Endometrial microvascular endothelial cells (primary cell): ENCODE results near the gene DKKL1. TPM values are rescaled to one million over a fixed set of nuclear protein-coding genes. Genes with fewer than 3 reads are reported as not detected.
"Not testable (repeated sequence)": the region's sequence is repeated elsewhere in the genome, so short reads cannot be mapped to it uniquely, and the experiment has no call there.

Experiments
- in situ Hi-C: cut with HindIII; loops from 2 replicates; pipeline ENCODE4 v1.10.0; 2017; ENCODE audit warnings: low sequenced_read_pairs, low pct_unique_long_range_greater_than_20kb; ENCODE audit errors: inconsistent ontology term
- total RNA-seq: library from RNA; depleted of rRNA; stranded (reverse); fragments of >200 nt; gene quantifications from one replicate; pipeline ENCODE4 v1.2.3, GENCODE V29; 2015; ENCODE audit errors: inconsistent ontology term

The DKKL1 gene
- total RNA-seq, 1 donor from 2014 or later, result not detected

- in situ Hi-C loops, result no loop called here
These were observed 7.3 kb upstream of the DKKL1 start for GRCh38 chr19:49356382-49356781.

- in situ Hi-C loops, result no loop called here
These were observed 6.5 kb upstream of the DKKL1 start for GRCh38 chr19:49357186-49357585.

- in situ Hi-C loops, result no loop called here
These were observed 3.5 kb upstream of the DKKL1 start for GRCh38 chr19:49359851-49360820.

- in situ Hi-C loops, result no loop called here
These were observed 2.1 kb upstream of the DKKL1 start for GRCh38 chr19:49361438-49362047.

- in situ Hi-C loops, result no loop called here
These were observed 1.4 kb upstream of the DKKL1 start, which contains the start of gene TEAD2 for GRCh38 chr19:49362048-49362928. Gene TEAD2, minus strand, starts transcription at chr19:49362416. Its CDS starts 2,341 bp downstream, at chr19:49360075.

GRCh38 chr19:49362929-49363267 lies 779 bp upstream of the DKKL1 start:
- in situ Hi-C loops, result no loop called here

GRCh38 chr19:49364083-49364737 lies 533 bp downstream of the DKKL1 start:
- in situ Hi-C loops, result no loop called here

GRCh38 chr19:49366110-49366509 lies 2.4 kb downstream of the DKKL1 start:
- in situ Hi-C loops, result no loop called here

- in situ Hi-C loops, result no loop called here
These were observed 5.2 kb downstream of the DKKL1 start for GRCh38 chr19:49368711-49369358.

- in situ Hi-C loops, result no loop called here
These were observed 7.5 kb downstream of the DKKL1 start for GRCh38 chr19:49371184-49371583.

GRCh38 chr19:49373174-49373573 lies 9.5 kb downstream of the DKKL1 start:
- in situ Hi-C loops, result not testable (repeated sequence)

- in situ Hi-C loops, result no loop called here
These were observed 11.2 kb downstream of the DKKL1 start for GRCh38 chr19:49374665-49375434.

- in situ Hi-C loops, result no loop called here
These were observed 14.8 kb downstream of the DKKL1 start for GRCh38 chr19:49378512-49378911.

- in situ Hi-C loops, result no loop called here
These were observed 16.7 kb downstream of the DKKL1 start for GRCh38 chr19:49380391-49380790.

- in situ Hi-C loops, result no loop called here
These were observed 19.0 kb downstream of the DKKL1 start for GRCh38 chr19:49382639-49383038.

- in situ Hi-C loops, result no loop called here
These were observed 19.9 kb downstream of the DKKL1 start for GRCh38 chr19:49383599-49383998.

GRCh38 chr19:49387936-49388372 lies 24.3 kb downstream of the DKKL1 start, which contains the start of gene KASH5:
Gene KASH5, plus strand, starts transcription at chr19:49388249. Its CDS starts 2,635 bp downstream, at chr19:49390884.
- in situ Hi-C loops, result no loop called here
